ENCODE measurements around the gene HELQ.
"Not testable (repeated sequence)": the region's sequence is repeated elsewhere in the genome, so short reads cannot be mapped to it uniquely, and the experiment has no call there.

The HELQ gene

GRCh38 chr4:83455281-83456183 lies at the start of gene HELQ, which contains the start of gene MRPS18C:
Gene HELQ, minus strand, starts transcription at chr4:83455823. Its CDS starts 130 bp downstream, at chr4:83455693.
Gene MRPS18C, plus strand, starts transcription at chr4:83456058. Its CDS starts 20 bp downstream, at chr4:83456078.
- peak; percentile 97 for DNase-seq

GRCh38 chr4:83504996-83505395 lies 49.4 kb upstream of the HELQ start:
- no peak for DNase-seq

- no peak for DNase-seq
Observed at GRCh38 chr4:83504503-83504902, 48.9 kb upstream of the HELQ start.

GRCh38 chr4:83503974-83504373 lies 48.4 kb upstream of the HELQ start:
- no peak for DNase-seq

- DNase-seq = not testable (repeated sequence)
Observed at GRCh38 chr4:83501671-83502070, 46.0 kb upstream of the HELQ start.

- no peak for DNase-seq
Observed at GRCh38 chr4:83498187-83498586, 42.6 kb upstream of the HELQ start.

- not testable (repeated sequence) for DNase-seq
Observed at GRCh38 chr4:83496085-83496917, 40.7 kb upstream of the HELQ start.

GRCh38 chr4:83490876-83491450 lies 35.3 kb upstream of the HELQ start:
- no peak for DNase-seq

- no peak for DNase-seq
Observed at GRCh38 chr4:83489711-83490326, 34.2 kb upstream of the HELQ start.

GRCh38 chr4:83486457-83487129 lies 31.0 kb upstream of the HELQ start:
- DNase-seq = no peak

- peak; percentile 85 for DNase-seq
Observed at GRCh38 chr4:83484500-83485461, 29.2 kb upstream of the HELQ start, which contains the start of gene ABRAXAS1. Gene ABRAXAS1, minus strand, starts transcription at chr4:83485100. Its CDS starts 28 bp downstream, at chr4:83485072.

GRCh38 chr4:83473966-83474365 lies 18.3 kb upstream of the HELQ start:
- no peak for DNase-seq

GRCh38 chr4:83473423-83473822 lies 17.8 kb upstream of the HELQ start:
- DNase-seq = no peak

GRCh38 chr4:83456184-83456501 lies 520 bp upstream of the HELQ start:
- DNase-seq = no peak

- DNase-seq = no peak
Observed at GRCh38 chr4:83454686-83455085, 937 bp downstream of the HELQ start.

GRCh38 chr4:83449009-83449408 lies 6.6 kb downstream of the HELQ start:
- no peak for DNase-seq

- no peak for DNase-seq
Observed at GRCh38 chr4:83440899-83441298, 14.7 kb downstream of the HELQ start.

GRCh38 chr4:83440148-83440814 lies 15.3 kb downstream of the HELQ start:
- no peak for DNase-seq

- DNase-seq = no peak
Observed at GRCh38 chr4:83438719-83439118, 16.9 kb downstream of the HELQ start.

GRCh38 chr4:83436680-83437079 lies 18.9 kb downstream of the HELQ start:
- DNase-seq = no peak
